Vagina (tissue), 2 donors: Measurements from ENCODE around the gene TMEM106B.

Experiments
- CTCF ChIP-seq, 3 experiments: fragments of 450-650 bp in 2 of 3; fragments of 200-600 bp in 1 of 3; sonication (generic) in 1 of 3; IDR thresholded peaks; one replicate each; pipeline ENCODE4 v1.5.1; 2017 to 2019; ENCODE audit warnings: antibody characterized with exemption in 3 of 3, mild to moderate bottlenecking in 2 of 3, moderate library complexity in 2 of 3
- POLR2A ChIP-seq, 2 donors: fragments of 450-650 bp; IDR thresholded peaks; one replicate each; pipeline ENCODE4 v1.6.1; 2017; ENCODE audit warnings: antibody characterized with exemption in 2 of 2, mild to moderate bottlenecking in 2 of 2, moderate library complexity in 2 of 2

GRCh38 chr7:12222889-12223579, 11.9 kb downstream of the TMEM106B start:
- TF ChIP-seq CTCF (IDR thresholded peaks at IDR 0.05) (no peak), POLR2A (IDR thresholded peaks at IDR 0.05) (no peak)
